Thyroid gland (tissue), 4 donors: ENCODE results near the gene GLA. TPM values are rescaled to one million over a fixed set of nuclear protein-coding genes. Genes with fewer than 3 reads are reported as not detected.

Source experiments
- DNase-seq, 2 donors: peaks; one replicate each; pipeline ENCODE4 v3.0.0-alpha.2; 2019
- H3K27ac ChIP-seq, 3 donors: fragments of 200-600 bp; sonication (generic); 1 replicate in 2 of 3; 2 replicates in 1 of 3; pipeline ENCODE4 v1.5.1; 2016 to 2019; ENCODE audit warnings: mild to moderate bottlenecking in 1 of 3, moderate library complexity in 1 of 3
- H3K27me3 ChIP-seq: fragments of 200-600 bp; sonication (generic); one replicate; pipeline ENCODE4 v1.5.1; 2019
- H3K36me3 ChIP-seq, 2 donors: fragments of 200-600 bp; sonication (generic); one replicate each; pipeline ENCODE4 v1.5.1; 2016 to 2019
- H3K4me1 ChIP-seq, 2 donors: fragments of 200-600 bp; sonication (generic); one replicate each; pipeline ENCODE4 v1.5.1; 2017 to 2019
- H3K4me3 ChIP-seq, 3 donors: fragments of 200-600 bp; sonication (generic); replicated peaks in 1 of 3; 1 replicate in 2 of 3; 2 replicates in 1 of 3; pipeline ENCODE4 v1.5.1; 2016; ENCODE audit warnings: mild to moderate bottlenecking in 1 of 3
- H3K9me3 ChIP-seq: fragments of 200-600 bp; sonication (generic); one replicate; pipeline ENCODE4 v1.5.1; 2017
- CTCF ChIP-seq, 6 experiments: fragments of 200-600 bp in 3 of 6; fragments of 450-650 bp in 3 of 6; sonication (generic) in 3 of 6; IDR thresholded peaks; one replicate each; pipeline ENCODE4 v1.5.1; 2016 to 2019; ENCODE audit warnings: antibody characterized with exemption in 6 of 6, mild to moderate bottlenecking in 2 of 6, inconsistent platforms in 1 of 6, moderate library complexity in 1 of 6
- POLR2A ChIP-seq, 2 donors: fragments of 450-650 bp; IDR thresholded peaks; one replicate each; pipeline ENCODE4 v1.6.1; 2017; ENCODE audit warnings: antibody characterized with exemption in 2 of 2, mild to moderate bottlenecking in 2 of 2, moderate library complexity in 1 of 2
- WGBS, 2 donors: methylation state at CpG; one replicate each; pipeline ENCODE4 v1.1.5; 2017; 5-methylcytosine and 5-hydroxymethylcytosine counted together
- intact Hi-C: fragments of 100-400 bp; cut with DNase I; formaldehyde crosslinking; loops from one replicate; pipeline ENCODE4 v1.15.1; 2023
- total RNA-seq, 4 donors: library from RNA; depleted of rRNA; stranded (reverse); fragments of >200 nt; gene quantifications; one replicate each; pipeline ENCODE4 v1.2.3, GENCODE V29; 2016

The GLA gene
- 10 to 100 TPM; 16.5 to 37.5 (median 26.8) TPM for total RNA-seq

- Histone ChIP-seq H3K9me3 (no peaks in the 10 kb centered on the region), H3K4me1 (peaks cover 0 to 9% of the 10 kb centered on the region in 2 donors), H3K27me3 (no peaks in the 10 kb centered on the region), H3K27ac (peak within 1 kb of the TSS; percentile 81 to 93 (median 90)), H3K36me3 (peaks cover 0 to 3% of the 10 kb centered on the region in 2 donors), H3K4me3 (peak within 1 kb of the TSS in 2 of 3 donors; percentile 34 to 62)
- TF ChIP-seq CTCF (IDR thresholded peaks at IDR 0.05) (peak in 1 of 6 experiments; percentile 24), POLR2A (IDR thresholded peaks at IDR 0.05) (peak; percentile 12 to 82)
- WGBS, 2 donors, result 0 to 1% methylated on average over 10 to 27 of the region's 47 CpGs
- intact Hi-C loops, result no loop called here
- peak; percentile 86 to 90 for DNase-seq
These were observed at the start of gene GLA, which contains the start of gene HNRNPH2 for GRCh38 chrX:101407748-101408531. TSS of gene GLA (minus strand) at chrX:101407925. CDS start at chrX:101407903, 22 bp downstream. TSS of gene HNRNPH2 (plus strand) at chrX:101408222. CDS start at chrX:101411989, 3,767 bp downstream.

- TF ChIP-seq CTCF (IDR thresholded peaks at IDR 0.05) (no peak), POLR2A (IDR thresholded peaks at IDR 0.05) (no peak)
- 71 to 77% methylated on average over 3 of the region's 3 CpGs for WGBS, 2 donors
These were observed 44.3 kb upstream of the GLA start for GRCh38 chrX:101452056-101452455.

GRCh38 chrX:101450961-101451360 is 43.2 kb upstream of the GLA start:
- H3K27ac ChIP-seq, result peak overlapping the region; percentile 11 to 70 (median 24)
- TF ChIP-seq POLR2A (IDR thresholded peaks at IDR 0.05) (no peak), CTCF (IDR thresholded peaks at IDR 0.05) (no peak)
- intact Hi-C loops, result no loop called here
- H3K27me3 ChIP-seq, result no peaks in the 10 kb centered on the region
- H3K4me1 ChIP-seq, result peaks cover 8 to 15% of the 10 kb centered on the region in 2 donors
- H3K36me3 ChIP-seq, result no peaks in the 10 kb centered on the region
- H3K9me3 ChIP-seq, result no peaks in the 10 kb centered on the region
- WGBS, 2 donors, result 58% methylated on average over 2 of the region's 2 CpGs; no CpG with 5 or more reads in 1 of the 2 donors
- H3K4me3 ChIP-seq, result no peak overlapping the region
- peak in 1 of 2 donors; percentile 2 for DNase-seq

More at GRCh38 chrX:101452056-101452455, 44.3 kb upstream of the GLA start:
- Histone ChIP-seq H3K27ac (peak overlapping the region in 1 of 3 donors; percentile 18), H3K4me1 (peaks cover 8 to 15% of the 10 kb centered on the region in 2 donors), H3K9me3 (no peaks in the 10 kb centered on the region), H3K27me3 (no peaks in the 10 kb centered on the region), H3K36me3 (no peaks in the 10 kb centered on the region), H3K4me3 (no peak overlapping the region)
- DNase-seq, result no peak
- intact Hi-C loops, result no loop called here

- intact Hi-C loops, result no loop called here
- TF ChIP-seq CTCF (IDR thresholded peaks at IDR 0.05) (no peak), POLR2A (IDR thresholded peaks at IDR 0.05) (no peak)
- H3K27me3 ChIP-seq, result no peaks in the 10 kb centered on the region
- H3K9me3 ChIP-seq, result no peaks in the 10 kb centered on the region
- H3K36me3 ChIP-seq, result no peaks in the 10 kb centered on the region
- H3K4me1 ChIP-seq, result peaks cover 8 to 15% of the 10 kb centered on the region in 2 donors
- 100% methylated on average over 1 of the region's 2 CpGs for WGBS, 2 donors
- DNase-seq, result no peak
- peak overlapping the region in 2 of 3 donors; percentile 11 to 70 for H3K27ac ChIP-seq
- no peak overlapping the region for H3K4me3 ChIP-seq
These were observed 42.4 kb upstream of the GLA start for GRCh38 chrX:101450085-101450484.

GRCh38 chrX:101449279-101449678 is 41.6 kb upstream of the GLA start:
- intact Hi-C loops, result no loop called here
- WGBS, 2 donors, result 97% methylated on average over 1 of the region's 1 CpG
- H3K27me3 ChIP-seq, result no peaks in the 10 kb centered on the region

More at GRCh38 chrX:101449279-101449678, 41.6 kb upstream of the GLA start:
- peaks cover 8 to 15% of the 10 kb centered on the region in 2 donors for H3K4me1 ChIP-seq
- H3K36me3 ChIP-seq, result no peaks in the 10 kb centered on the region
- H3K27ac ChIP-seq, result no peak overlapping the region
- H3K4me3 ChIP-seq, result no peak overlapping the region
- no peak for DNase-seq
- no peaks in the 10 kb centered on the region for H3K9me3 ChIP-seq
- TF ChIP-seq CTCF (IDR thresholded peaks at IDR 0.05), result no peak
- no peak for TF ChIP-seq POLR2A (IDR thresholded peaks at IDR 0.05)
